PFSK-1 (cell line): ENCODE results near the gene GDF15.
A peak's percentile ranks its signal among the peaks of the same experiment; 100 is the strongest.

ENCODE experiments used
- FOXP2 ChIP-seq: optimal IDR thresholded peaks from 2 replicates; pipeline ENCODE3; 2011; ENCODE audit warnings: borderline replicate concordance, control low read depth, inconsistent platforms; ENCODE audit not compliant: insufficient read depth; ENCODE audit errors: extremely low read length, extremely low read depth
- POLR2AphosphoS5 ChIP-seq: IDR thresholded peaks from 2 replicates; pipeline ENCODE4 v1.6.1; 2012; ENCODE audit warnings: low read depth, mild to moderate bottlenecking, control low read depth, low read length, moderate library complexity
- REST ChIP-seq, 2 experiments: IDR thresholded peaks; 2 replicates each; pipeline versions ENCODE4 v1.6.1 to v1.8.0; 2011 to 2012; ENCODE audit warnings: low read depth in 2 of 2, low read length in 2 of 2, control low read depth in 1 of 2, inconsistent platforms in 1 of 2, mild to moderate bottlenecking in 1 of 2, moderate library complexity in 1 of 2; ENCODE audit not compliant: insufficient read depth in 1 of 2
- SIN3A ChIP-seq: IDR thresholded peaks from 2 replicates; pipeline ENCODE4 v1.6.1; 2012; ENCODE audit warnings: mild to moderate bottlenecking, low read length, moderate library complexity, borderline replicate concordance; ENCODE audit not compliant: insufficient read depth
- TAF1 ChIP-seq: IDR thresholded peaks from 2 replicates; pipeline ENCODE4 v1.6.1; 2012; ENCODE audit warnings: low read length, control low read depth, borderline replicate concordance; ENCODE audit not compliant: insufficient read depth

Gene GDF15

GRCh38 chr19:18419195-18419698 lies 33.3 kb downstream of the GDF15 start, which contains the start of gene SSBP4:
TSS of gene SSBP4 (plus strand) at chr19:18419398. CDS start at chr19:18419649, 251 bp downstream.
- no peak for TF ChIP-seq REST (IDR thresholded peaks at IDR 0.05; ENCODE audit: insufficient read depth in 1 of 2, low read depth in 2 of 2, low read length in 2 of 2)
- no peak for TF ChIP-seq POLR2AphosphoS5
- 0 out of 2 replicates have a peak, but pooled peaks have one; percentile 7 for TF ChIP-seq SIN3A
- TF ChIP-seq TAF1 = peak; percentile 68
- TF ChIP-seq FOXP2 = peak; percentile 28

DNA sequence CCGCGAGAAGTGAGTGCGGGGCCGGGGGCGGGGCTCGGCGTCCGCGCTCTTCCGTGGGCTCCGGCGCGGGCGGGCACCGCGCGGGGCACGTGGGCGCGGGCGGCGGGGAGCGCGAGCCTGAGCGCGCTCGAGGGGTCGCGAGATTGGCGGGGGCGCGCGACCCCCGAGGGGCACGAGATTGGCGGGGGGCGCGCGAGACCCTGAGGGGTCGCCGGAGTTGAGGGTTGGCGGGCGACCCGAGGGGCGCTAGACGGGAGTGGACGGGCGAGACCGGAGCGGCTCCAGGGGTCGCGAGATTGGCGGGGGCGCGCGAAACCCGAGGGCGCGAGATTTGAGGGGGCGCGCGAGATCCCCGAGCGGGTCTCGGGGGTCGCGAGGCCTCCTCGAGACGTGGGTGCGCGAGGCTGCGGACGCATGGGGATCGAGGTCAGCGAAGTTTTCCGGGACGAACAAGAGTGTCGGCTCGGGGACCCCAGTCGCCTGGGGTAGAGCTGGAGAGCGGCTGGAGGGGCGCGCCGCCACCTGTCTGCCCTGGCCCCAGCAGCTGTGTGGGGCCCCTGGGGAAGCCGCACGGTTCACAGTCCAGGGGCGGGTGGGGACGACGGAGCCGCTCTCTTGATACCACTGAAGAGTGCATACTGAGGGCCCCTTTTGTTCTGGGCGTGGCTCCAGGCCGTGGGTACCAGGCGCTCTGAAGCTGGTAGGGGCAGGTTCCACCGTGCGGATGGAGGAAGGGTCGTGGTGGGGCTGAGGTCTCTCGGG lies 33.9 kb downstream of the GDF15 start:
- TF ChIP-seq REST (IDR thresholded peaks at IDR 0.05; ENCODE audit: insufficient read depth in 1 of 2, low read depth in 2 of 2, low read length in 2 of 2) = no peak
- 0 out of 2 replicates have a peak, but pooled peaks have one; percentile 1 for TF ChIP-seq SIN3A
- TF ChIP-seq FOXP2 = no peak
- TF ChIP-seq TAF1 = 0 out of 2 replicates have a peak, but pooled peaks have one; percentile 18

DNA sequence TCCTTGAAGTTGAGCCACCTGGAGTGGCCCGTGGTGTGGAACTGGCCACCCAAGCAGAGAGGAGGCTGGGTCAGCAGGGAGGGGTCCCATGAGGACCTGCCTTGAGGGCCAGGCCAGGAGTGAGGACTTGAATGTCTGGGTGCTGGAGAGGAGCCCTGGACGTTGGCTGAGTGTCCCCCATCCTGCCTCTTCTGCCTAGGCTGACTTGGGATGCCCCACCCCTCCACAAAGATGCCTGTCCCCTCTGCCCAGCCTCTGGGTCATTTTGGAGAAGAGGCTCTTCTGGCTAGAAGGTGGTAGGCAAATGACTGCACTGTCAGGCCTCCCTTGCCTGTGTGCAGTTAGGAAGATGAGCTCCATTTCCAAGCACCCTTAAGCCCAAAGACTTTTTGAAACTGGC lies 35.0 kb downstream of the GDF15 start:
- TF ChIP-seq TAF1 (no peak), REST (IDR thresholded peaks at IDR 0.05; ENCODE audit: insufficient read depth in 1 of 2, low read depth in 2 of 2, low read length in 2 of 2) (no peak), FOXP2 (no peak), SIN3A (no peak), POLR2AphosphoS5 (no peak)

DNA sequence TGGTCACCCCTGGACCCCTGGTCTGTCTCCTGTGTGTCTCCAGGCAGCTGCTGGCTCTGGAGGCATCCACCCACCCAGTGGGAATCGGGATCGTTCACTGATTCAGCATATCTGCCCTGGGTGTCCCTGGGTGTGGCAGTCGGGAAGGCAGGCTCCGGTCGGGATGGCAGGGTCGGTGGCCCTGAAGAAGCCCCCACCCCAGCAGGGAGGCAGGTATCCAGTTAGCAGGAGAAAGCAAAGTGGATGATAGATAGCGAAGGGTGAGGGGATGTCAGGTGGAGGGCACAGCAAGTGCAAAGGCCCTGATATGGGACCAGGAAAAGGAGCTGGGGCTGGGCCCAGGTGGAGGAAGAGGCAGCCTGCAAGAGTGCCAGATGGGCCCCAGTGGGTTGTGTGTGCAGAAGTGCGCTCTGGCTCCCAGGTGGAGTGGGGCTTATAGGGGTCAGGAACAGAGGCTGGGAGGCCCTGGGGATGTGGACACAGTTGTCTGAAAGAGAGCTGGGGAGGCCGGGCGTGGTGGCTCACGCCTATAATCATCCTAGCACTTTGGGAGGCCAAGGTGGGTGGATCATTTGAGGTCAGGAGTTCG lies 35.5 kb downstream of the GDF15 start:
- no peak for TF ChIP-seq REST (IDR thresholded peaks at IDR 0.05; ENCODE audit: insufficient read depth in 1 of 2, low read depth in 2 of 2, low read length in 2 of 2)
- no peak for TF ChIP-seq TAF1
- no peak for TF ChIP-seq FOXP2
